K562 (cell line): ENCODE results near the gene LRRFIP2. TPM values are rescaled to one million over a fixed set of nuclear protein-coding genes. Genes with fewer than 3 reads are reported as not detected.

ENCODE experiments used
- ATF4 ChIP-seq: fragments of 450-650 bp; formaldehyde crosslinking; IDR thresholded peaks from 2 replicates; pipeline ENCODE4 v1.4.0; 2022; ENCODE audit warnings: mild to moderate bottlenecking, moderate library complexity
- BRF1 ChIP-seq: IDR thresholded peaks from 3 replicates; pipeline ENCODE4 v1.6.1; 2011; ENCODE audit warnings: borderline replicate concordance, mild to moderate bottlenecking; ENCODE audit not compliant: insufficient read length; ENCODE audit errors: extremely low read depth
- ELK3 ChIP-seq: fragments of 450-650 bp; formaldehyde crosslinking; IDR thresholded peaks from 2 replicates; pipeline ENCODE4 v1.4.0; 2020; ENCODE audit warnings: mild to moderate bottlenecking
- ETS1 ChIP-seq: conservative IDR thresholded peaks from 2 replicates; pipeline ENCODE4 v1.6.1; 2011; ENCODE audit warnings: low read depth, mild to moderate bottlenecking, low read length; ENCODE audit not compliant: control insufficient read depth
- ETV1 ChIP-seq: fragments of 450-650 bp; conservative IDR thresholded peaks from 2 replicates; pipeline ENCODE4 v1.6.1; 2016; ENCODE audit warnings: missing genetic modification characterization, control low read depth, low read depth, missing compliant biosample characterization
- MCM2 ChIP-seq: fragments of 450-650 bp; IDR thresholded peaks from 2 replicates; pipeline ENCODE4 v1.6.1; 2017; ENCODE audit warnings: low read depth, mild to moderate bottlenecking
- MEIS2 ChIP-seq: fragments of 450-650 bp; IDR thresholded peaks from 2 replicates; pipeline ENCODE4 v1.6.1; 2014; ENCODE audit warnings: mild to moderate bottlenecking; ENCODE audit not compliant: partially characterized antibody
- NBN ChIP-seq: fragments of 450-650 bp; IDR thresholded peaks from 2 replicates; pipeline ENCODE4 v1.6.1; 2016; ENCODE audit warnings: low read depth, mild to moderate bottlenecking
- NR2C1 ChIP-seq, 2 experiments: fragments of 450-650 bp; IDR thresholded peaks; 2 replicates each; pipeline ENCODE4 v1.6.1; 2017; ENCODE audit warnings: mild to moderate bottlenecking in 2 of 2, antibody characterized with exemption in 1 of 2, inconsistent platforms in 1 of 2, missing compliant biosample characterization in 1 of 2, missing genetic modification characterization in 1 of 2
- PRMT5 ChIP-seq: sonication (generic); formaldehyde crosslinking; IDR thresholded peaks from 2 replicates; pipeline ENCODE4 v1.5.0; 2020; ENCODE audit warnings: missing genetic modification reagents
- RERE ChIP-seq: sonication (generic); formaldehyde crosslinking; IDR thresholded peaks from 2 replicates; pipeline ENCODE4 v1.8.0; 2023; ENCODE audit warnings: missing genetic modification reagents, mild to moderate bottlenecking, borderline replicate concordance
- SMC3 ChIP-seq: conservative IDR thresholded peaks from 2 replicates; pipeline ENCODE4 v1.6.1; 2011; ENCODE audit warnings: low read depth, low read length, improper control_type of control experiment; ENCODE audit not compliant: insufficient read depth
- TCF15 ChIP-seq: fragments of 250-450 bp; sonication (Bioruptor Pico); IDR thresholded peaks from 2 replicates; pipeline ENCODE4 v1.8.0; 2022; ENCODE audit warnings: moderate library complexity, mild to moderate bottlenecking, inconsistent platforms
- ZNF280A ChIP-seq: fragments of 450-650 bp; IDR thresholded peaks from 2 replicates; pipeline ENCODE4 v1.6.1; 2018; ENCODE audit warnings: mild to moderate bottlenecking, low read depth; ENCODE audit not compliant: partially characterized antibody
- ZNF589 ChIP-seq: fragments of 200-800 bp; sonication (Bioruptor generic); IDR thresholded peaks from 2 replicates; pipeline ENCODE4 v1.6.1; 2016; ENCODE audit warnings: low read depth, missing genetic modification characterization, missing compliant biosample characterization
- ZNF76 ChIP-seq: fragments of 250-450 bp; sonication (Bioruptor Pico); IDR thresholded peaks from 2 replicates; pipeline ENCODE4 v1.4.0; 2020; ENCODE audit warnings: mild to moderate bottlenecking, moderate library complexity, borderline replicate concordance
- ZSCAN32 ChIP-seq: fragments of 450-650 bp; formaldehyde crosslinking; IDR thresholded peaks from 2 replicates; pipeline ENCODE4 v1.4.0; 2020; ENCODE audit warnings: mild to moderate bottlenecking, moderate library complexity
- polyA plus RNA-seq, 8 experiments: library from polyadenylated mRNA; depleted of rRNA in 4 of 8; stranded (reverse) in 5 of 8; unstranded in 3 of 8; fragments of >200 nt; fragmentation: Nextera tagmentation in 2 of 8; fragmentation: Illumina TruSeq in 1 of 8; extraction: Ambion mirVana in 2 of 8; extraction: Trizol in 1 of 8; gene quantifications; 2 replicates each; pipeline versions ENCODE4 v1.2.1 to v1.2.3, GENCODE V29; 2011 to 2014; ENCODE audit warnings: inconsistent platforms in 1 of 8, missing spikeins in 1 of 8
- total RNA-seq, 7 experiments: library from RNA; depleted of rRNA in 6 of 7; stranded (reverse); fragments of >200 nt in 6 of 7; fragmentation: Illumina TruSeq in 2 of 7; extraction: Trizol in 2 of 7; gene quantifications; 2 replicates each; pipeline versions ENCODE4 v1.2.1 to v1.2.3, GENCODE V29; 2011 to 2021; ENCODE audit warnings: low replicate concordance in 1 of 7

The LRRFIP2 gene
- total and polyA plus RNA-seq, 9 of the 15 experiments (the other 6 are each of a cell fraction or from before 2014, with no cell fraction given), result 9.9 to 53.9 (median 42.7) TPM

- peak; percentile 75 for TF ChIP-seq ATF4 (CRISPR knock-in tag)
- peak; percentile 42 for TF ChIP-seq MEIS2
- TF ChIP-seq NR2C1 (IDR thresholded peaks at IDR 0.05), result no peak
- TF ChIP-seq NR2C1 (tag; IDR thresholded peaks at IDR 0.05), result peak; percentile 21; the same call in 1 of the 2 replicates
- no peak for TF ChIP-seq MCM2
- TF ChIP-seq RERE (CRISPR knock-in tag), result no peak
- TF ChIP-seq SMC3, result no peak
- no peak for TF ChIP-seq ELK3 (CRISPR knock-in tag)
- no peak for TF ChIP-seq NBN
- no peak for TF ChIP-seq TCF15 (CRISPR knock-in tag)
- no peak for TF ChIP-seq ETV1 (tag)
- TF ChIP-seq ZNF589 (CRISPR knock-in tag), result 0 out of 2 replicates have a peak, but pooled peaks have one; percentile 56
- TF ChIP-seq PRMT5 (CRISPR knock-in tag), result no peak
- TF ChIP-seq ZNF76 (CRISPR knock-in tag), result no peak
- no peak for TF ChIP-seq ETS1
- no peak for TF ChIP-seq ZNF280A
- TF ChIP-seq ZSCAN32 (CRISPR knock-in tag), result no peak
- TF ChIP-seq BRF1, result no peak
Measured at GRCh38 chr3:37037352-37037751, 137.0 kb downstream of the LRRFIP2 start (continued).
